GM06990 (cell line): Measurements from ENCODE around the gene WASHC3.

Experiments
- DNase-seq: peaks from one replicate; pipeline ENCODE4 v3.0.0-alpha.2; 2011; ENCODE audit not compliant: insufficient read length; ENCODE audit errors: extremely low read depth
- H3K27me3 ChIP-seq: replicated peaks from 2 replicates; pipeline ENCODE4 v1.6.0; 2011; ENCODE audit warnings: low read length; ENCODE audit not compliant: control insufficient read depth, insufficient read depth
- H3K36me3 ChIP-seq: 2 replicates; pipeline ENCODE4 v1.5.1; 2011; ENCODE audit warnings: low read length; ENCODE audit not compliant: control insufficient read depth, insufficient read depth
- H3K4me3 ChIP-seq: replicated peaks from 2 replicates; pipeline ENCODE4 v1.5.1; 2011; ENCODE audit warnings: low read depth, mild to moderate bottlenecking, control low read depth, low read length
- TF ChIP-seq, protein P1 (sequence below): IDR thresholded peaks from 2 replicates; pipeline ENCODE4 v1.5.1; 2011; ENCODE audit warnings: low read length, control low read depth, mild to moderate bottlenecking, inconsistent platforms; ENCODE audit not compliant: insufficient read depth, poor library complexity, severe bottlenecking

Gene WASHC3, protein sequence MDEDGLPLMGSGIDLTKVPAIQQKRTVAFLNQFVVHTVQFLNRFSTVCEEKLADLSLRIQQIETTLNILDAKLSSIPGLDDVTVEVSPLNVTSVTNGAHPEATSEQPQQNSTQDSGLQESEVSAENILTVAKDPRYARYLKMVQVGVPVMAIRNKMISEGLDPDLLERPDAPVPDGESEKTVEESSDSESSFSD

DNA sequence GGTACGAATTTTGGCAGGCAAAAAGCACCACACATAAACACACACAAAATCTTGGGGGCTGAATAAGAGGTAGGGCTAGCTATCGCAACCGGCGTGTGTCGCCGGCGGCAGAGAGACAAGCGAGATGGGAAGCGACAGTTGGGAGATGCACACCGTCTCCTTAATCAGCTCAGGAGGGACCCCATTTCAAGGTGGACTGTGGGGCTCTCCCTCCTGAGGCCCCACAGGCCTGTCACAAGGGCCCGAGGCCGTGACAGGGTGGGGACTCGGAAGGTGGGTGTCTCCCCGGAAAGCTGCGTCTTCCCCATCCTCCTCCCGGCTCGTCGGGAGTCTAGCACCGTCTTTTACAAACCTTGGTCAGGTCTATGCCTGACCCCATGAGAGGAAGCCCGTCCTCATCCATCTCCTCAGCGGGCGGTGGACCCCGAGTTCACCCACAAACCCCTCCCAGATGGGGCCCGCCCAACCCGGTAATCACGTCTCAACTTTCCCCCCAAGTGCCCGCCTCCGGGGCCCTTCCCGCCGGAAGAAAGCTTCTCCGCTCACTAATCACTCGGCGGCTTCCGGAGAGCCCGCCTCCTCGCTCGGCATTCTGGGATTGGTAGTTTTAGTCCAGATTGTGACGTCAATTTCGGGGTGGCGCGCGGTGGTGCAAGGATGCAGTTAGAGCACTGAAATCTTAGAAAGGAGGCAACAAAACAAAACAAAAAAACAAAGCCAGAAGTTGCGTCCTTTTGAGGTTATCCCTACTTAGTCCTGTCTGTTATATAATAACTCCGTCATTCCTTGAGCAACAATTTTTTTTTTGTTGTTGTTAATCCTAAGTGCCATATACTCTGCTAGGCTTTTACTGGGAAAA, at the start of gene WASHC3:
Gene WASHC3 (minus strand): TSS at position 432 of the 859 bp plus-strand sequence. CDS start 29 bp downstream, at position 403.
- Histone ChIP-seq H3K4me3 (peak within 1 kb of the TSS; percentile 84), H3K27me3 (no peaks in the 10 kb centered on the region), H3K36me3 (no peaks in the 10 kb centered on the region)
- TF ChIP-seq, protein P1, sequence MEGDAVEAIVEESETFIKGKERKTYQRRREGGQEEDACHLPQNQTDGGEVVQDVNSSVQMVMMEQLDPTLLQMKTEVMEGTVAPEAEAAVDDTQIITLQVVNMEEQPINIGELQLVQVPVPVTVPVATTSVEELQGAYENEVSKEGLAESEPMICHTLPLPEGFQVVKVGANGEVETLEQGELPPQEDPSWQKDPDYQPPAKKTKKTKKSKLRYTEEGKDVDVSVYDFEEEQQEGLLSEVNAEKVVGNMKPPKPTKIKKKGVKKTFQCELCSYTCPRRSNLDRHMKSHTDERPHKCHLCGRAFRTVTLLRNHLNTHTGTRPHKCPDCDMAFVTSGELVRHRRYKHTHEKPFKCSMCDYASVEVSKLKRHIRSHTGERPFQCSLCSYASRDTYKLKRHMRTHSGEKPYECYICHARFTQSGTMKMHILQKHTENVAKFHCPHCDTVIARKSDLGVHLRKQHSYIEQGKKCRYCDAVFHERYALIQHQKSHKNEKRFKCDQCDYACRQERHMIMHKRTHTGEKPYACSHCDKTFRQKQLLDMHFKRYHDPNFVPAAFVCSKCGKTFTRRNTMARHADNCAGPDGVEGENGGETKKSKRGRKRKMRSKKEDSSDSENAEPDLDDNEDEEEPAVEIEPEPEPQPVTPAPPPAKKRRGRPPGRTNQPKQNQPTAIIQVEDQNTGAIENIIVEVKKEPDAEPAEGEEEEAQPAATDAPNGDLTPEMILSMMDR = no peak
- peak; percentile 88 for DNase-seq

DNA sequence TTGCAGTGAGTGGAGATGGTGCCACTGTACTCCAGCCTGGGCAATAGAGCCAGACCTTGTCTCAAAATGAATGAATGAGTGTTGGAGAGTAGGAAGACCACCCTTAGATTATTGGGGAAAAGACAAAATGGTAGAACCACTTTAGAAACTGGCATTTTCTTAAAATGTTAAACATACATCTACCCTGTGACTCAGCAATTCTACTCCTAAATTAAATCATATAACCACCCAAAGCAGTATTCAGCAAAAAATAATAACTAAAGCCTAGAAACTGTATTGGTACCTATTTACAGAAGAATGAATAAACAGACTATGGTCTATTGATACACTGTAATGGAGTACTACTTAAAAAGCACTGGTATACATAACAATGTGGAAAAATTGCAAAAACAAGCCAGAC, 49.0 kb upstream of the WASHC3 start:
- Histone ChIP-seq H3K4me3 (no peak overlapping the region), H3K36me3 (peaks cover 10% of the 10 kb centered on the region), H3K27me3 (no peaks in the 10 kb centered on the region)
- TF ChIP-seq, protein P1 = no peak
- no peak for DNase-seq

DNA sequence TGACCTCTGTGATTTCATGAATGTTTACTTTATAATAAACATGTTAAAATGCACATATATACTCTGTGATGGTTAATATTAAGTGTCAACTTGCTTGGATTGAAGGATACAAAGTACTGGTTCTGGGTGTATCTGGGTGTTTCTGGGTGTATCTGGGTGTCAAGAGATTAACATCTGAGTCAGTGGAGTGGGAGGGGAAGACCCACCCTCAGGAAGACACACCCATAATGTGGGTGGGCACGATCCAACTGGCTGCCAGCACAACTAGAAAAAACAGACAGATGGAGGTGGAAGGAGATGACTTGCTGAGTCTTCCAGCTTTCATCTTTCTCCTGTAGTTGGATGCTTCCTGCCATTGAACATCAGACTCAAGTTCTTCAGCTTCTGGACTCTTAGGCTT, 46.2 kb upstream of the WASHC3 start:
- H3K36me3 ChIP-seq = peaks cover 10% of the 10 kb centered on the region
- TF ChIP-seq, protein P1 = no peak
- H3K27me3 ChIP-seq = no peaks in the 10 kb centered on the region
- no peak for DNase-seq
- H3K4me3 ChIP-seq = no peak overlapping the region

DNA sequence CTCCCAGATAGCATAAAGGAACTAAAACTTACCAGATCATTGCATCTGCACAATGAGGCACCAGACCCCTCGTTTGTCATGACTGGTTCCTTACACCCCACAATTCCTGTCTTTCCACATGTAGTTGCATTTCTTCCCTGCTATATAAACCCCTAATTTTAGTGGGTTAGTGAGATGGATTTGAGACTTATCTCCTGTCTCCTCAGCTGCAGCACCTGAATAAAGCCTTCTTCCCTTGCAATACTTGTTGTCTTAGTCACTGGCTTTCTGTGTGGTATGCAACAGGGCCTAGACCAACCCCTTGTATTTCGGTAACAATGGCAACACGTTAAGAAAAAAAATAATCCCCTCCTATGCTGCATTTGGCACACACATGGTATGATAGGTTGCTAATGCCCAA, 45.1 kb upstream of the WASHC3 start:
- Histone ChIP-seq H3K27me3 (no peaks in the 10 kb centered on the region), H3K36me3 (peaks cover 10% of the 10 kb centered on the region), H3K4me3 (no peak overlapping the region)
- TF ChIP-seq, protein P1 = no peak
- no peak for DNase-seq

DNA sequence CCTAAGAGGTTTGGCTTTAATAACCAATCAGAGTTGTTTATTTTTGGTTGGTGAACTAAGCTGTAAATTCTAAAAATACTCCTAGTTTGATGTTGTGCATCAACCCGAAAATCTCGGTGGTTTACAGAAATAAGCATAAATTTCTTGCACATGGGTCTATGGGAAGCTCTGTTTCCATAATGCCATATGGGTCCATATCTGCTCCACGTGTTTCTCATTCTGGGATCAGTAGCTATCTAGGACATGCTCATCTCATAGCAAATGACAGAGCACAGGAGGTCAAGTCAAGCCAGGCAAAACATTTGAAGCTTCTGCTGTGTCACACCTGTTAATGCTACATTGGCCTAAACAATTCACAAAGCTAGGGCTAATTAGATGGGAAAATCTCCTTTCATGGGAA, 35.1 kb upstream of the WASHC3 start:
- Histone ChIP-seq H3K36me3 (no peaks in the 10 kb centered on the region; the same call in 1 of the 2 replicates), H3K4me3 (no peak overlapping the region), H3K27me3 (no peaks in the 10 kb centered on the region)
- DNase-seq = no peak
- TF ChIP-seq, protein P1 = no peak
